ENCODE data around the gene HBS1L. TPM values are rescaled to one million over a fixed set of nuclear protein-coding genes. Genes with fewer than 3 reads are reported as not detected.

The HBS1L gene
- total and polyA plus RNA-seq, 7 experiments from 2014 or later, result 61.4 to 112 (median 81.0) TPM

GRCh38 chr6:134936931-134937330, 117.7 kb downstream of the HBS1L start:
- DNase-seq (no peak), ATAC-seq (no peak)
- H3K36me3 ChIP-seq (ENCODE audit: control insufficient read depth in 2 of 3, insufficient read depth in 3 of 3, low read length in 3 of 3), result no peaks in the 10 kb centered on the region
- no peak overlapping the region for H3K4me3 ChIP-seq (ENCODE audit: low read length)
- Mint-ChIP-seq H3K4me3 (no peak overlapping the region), H3K36me3 (peaks cover 5 to 32% (median 9%) of the 10 kb centered on the region in 5 donors), H3K9me3 (no peaks in the 10 kb centered on the region), H3K4me1 (peaks cover 0 to 15% (median 10%) of the 10 kb centered on the region in 7 donors), H3K27me3 (no peaks in the 10 kb centered on the region), H3K27ac (peak overlapping the region in 2 of 9 donors; percentile 15 to 28)
- intact Hi-C loops (cut with micrococcal nuclease), result no loop called here
- H3K9me3 ChIP-seq (ENCODE audit: control insufficient read depth in 2 of 3, low read length in 3 of 3), result no peaks in the 10 kb centered on the region
- H3K27ac ChIP-seq (ENCODE audit: low read depth, low read length), result no peak overlapping the region
- H3K4me1 ChIP-seq (ENCODE audit: control insufficient read depth in 2 of 2, insufficient read depth in 2 of 2, low read length in 2 of 2), result peaks cover 0 to 6% of the 10 kb centered on the region in 2 donors
- POLR2A ChIA-PET, result no interaction called here
- CTCF ChIA-PET, result no interaction called here
- H3K27me3 ChIP-seq (ENCODE audit: control insufficient read depth in 2 of 2, insufficient read depth in 2 of 2, low read length in 2 of 2), result no peaks in the 10 kb centered on the region

GRCh38 chr6:134936476-134936875, 118.1 kb downstream of the HBS1L start:
- Histone ChIP-seq H3K4me1 (ENCODE audit: control insufficient read depth in 2 of 2, insufficient read depth in 2 of 2, low read length in 2 of 2) (peaks cover 0 to 6% of the 10 kb centered on the region in 2 donors), H3K36me3 (ENCODE audit: control insufficient read depth in 2 of 3, insufficient read depth in 3 of 3, low read length in 3 of 3) (no peaks in the 10 kb centered on the region), H3K4me3 (ENCODE audit: low read length) (no peak overlapping the region), H3K9me3 (ENCODE audit: control insufficient read depth in 2 of 3, low read length in 3 of 3) (no peaks in the 10 kb centered on the region), H3K27ac (ENCODE audit: low read depth, low read length) (no peak overlapping the region), H3K27me3 (ENCODE audit: control insufficient read depth in 2 of 2, insufficient read depth in 2 of 2, low read length in 2 of 2) (no peaks in the 10 kb centered on the region)
- POLR2A ChIA-PET, result no interaction called here
- Mint-ChIP-seq H3K27me3 (no peaks in the 10 kb centered on the region), H3K9me3 (no peaks in the 10 kb centered on the region), H3K4me1 (peaks cover 0 to 15% (median 10%) of the 10 kb centered on the region in 7 donors), H3K27ac (peak overlapping the region in 2 of 9 donors; percentile 14 to 28), H3K36me3 (peaks cover 5 to 32% (median 9%) of the 10 kb centered on the region in 5 donors), H3K4me3 (no peak overlapping the region)
- ATAC-seq, result no peak
- no peak for DNase-seq
- CTCF ChIA-PET, result no interaction called here
- intact Hi-C loops (cut with micrococcal nuclease), result no loop called here

- POLR2A ChIA-PET, result no interaction called here
These were observed 119.7 kb downstream of the HBS1L start for GRCh38 chr6:134934793-134935485.

GRCh38 chr6:134932535-134933470, 121.8 kb downstream of the HBS1L start:
- no peaks in the 10 kb centered on the region for H3K36me3 ChIP-seq (ENCODE audit: control insufficient read depth in 2 of 3, insufficient read depth in 3 of 3, low read length in 3 of 3)
- no peak overlapping the region for H3K27ac ChIP-seq (ENCODE audit: low read depth, low read length)
- H3K27me3 Mint-ChIP-seq, result no peaks in the 10 kb centered on the region
- intact Hi-C loops (cut with micrococcal nuclease), result no loop called here
- H3K4me1 ChIP-seq (ENCODE audit: control insufficient read depth in 2 of 2, insufficient read depth in 2 of 2, low read length in 2 of 2), result no peaks in the 10 kb centered on the region
- no peak for DNase-seq
- peak overlapping the region in 1 of 10 donors; percentile 57 for H3K4me3 Mint-ChIP-seq
- no peaks in the 10 kb centered on the region for H3K27me3 ChIP-seq (ENCODE audit: control insufficient read depth in 2 of 2, insufficient read depth in 2 of 2, low read length in 2 of 2)
- H3K27ac Mint-ChIP-seq, result peak overlapping the region in 1 of 9 donors; percentile 24
- CTCF ChIA-PET, result interaction anchor here (0.6 kb wide), 1 partner anchor 8 kb away, joined by 3 read pairs; no protein-coding TSS in a partner anchor
- peaks cover 11 to 56% (median 26%) of the 10 kb centered on the region in 5 donors for H3K36me3 Mint-ChIP-seq
- no peaks in the 10 kb centered on the region for H3K9me3 Mint-ChIP-seq
- H3K9me3 ChIP-seq (ENCODE audit: control insufficient read depth in 2 of 3, low read length in 3 of 3), result no peaks in the 10 kb centered on the region
- no peak for ATAC-seq
- no peak overlapping the region for H3K4me3 ChIP-seq (ENCODE audit: low read length)
- POLR2A ChIA-PET, result no interaction called here
- H3K4me1 Mint-ChIP-seq, result peaks cover 0 to 5% (median 3%) of the 10 kb centered on the region in 7 donors

More at GRCh38 chr6:134934793-134935485, 119.7 kb downstream of the HBS1L start:
- Mint-ChIP-seq H3K9me3 (no peaks in the 10 kb centered on the region), H3K4me1 (peaks cover 0 to 13% (median 10%) of the 10 kb centered on the region in 7 donors), H3K27me3 (no peaks in the 10 kb centered on the region), H3K36me3 (peaks cover 5 to 40% (median 11%) of the 10 kb centered on the region in 5 donors), H3K4me3 (no peak overlapping the region), H3K27ac (no peak overlapping the region)
- no peaks in the 10 kb centered on the region for H3K27me3 ChIP-seq (ENCODE audit: control insufficient read depth in 2 of 2, insufficient read depth in 2 of 2, low read length in 2 of 2)
- intact Hi-C loops (cut with micrococcal nuclease), result no loop called here
- no peak for DNase-seq
- CTCF ChIA-PET, result interaction anchor here (0.6 to 1.3 kb wide), 2 partner anchors 294 to 1325 kb away, joined by 3 to 5 read pairs; no protein-coding TSS in a partner anchor
- no peak for ATAC-seq
- peaks cover 0 to 6% of the 10 kb centered on the region in 2 donors for H3K4me1 ChIP-seq (ENCODE audit: control insufficient read depth in 2 of 2, insufficient read depth in 2 of 2, low read length in 2 of 2)
- no peak overlapping the region for H3K4me3 ChIP-seq (ENCODE audit: low read length)
- no peaks in the 10 kb centered on the region for H3K36me3 ChIP-seq (ENCODE audit: control insufficient read depth in 2 of 3, insufficient read depth in 3 of 3, low read length in 3 of 3)
- no peaks in the 10 kb centered on the region for H3K9me3 ChIP-seq (ENCODE audit: control insufficient read depth in 2 of 3, low read length in 3 of 3)
- H3K27ac ChIP-seq (ENCODE audit: low read depth, low read length), result no peak overlapping the region

- no peak overlapping the region for H3K4me3 Mint-ChIP-seq
- H3K9me3 Mint-ChIP-seq, result no peaks in the 10 kb centered on the region
- no peak for DNase-seq
- intact Hi-C loops (cut with micrococcal nuclease), result no loop called here
- Histone ChIP-seq H3K36me3 (ENCODE audit: control insufficient read depth in 2 of 3, insufficient read depth in 3 of 3, low read length in 3 of 3) (no peaks in the 10 kb centered on the region), H3K4me1 (ENCODE audit: control insufficient read depth in 2 of 2, insufficient read depth in 2 of 2, low read length in 2 of 2) (no peaks in the 10 kb centered on the region), H3K4me3 (ENCODE audit: low read length) (no peak overlapping the region), H3K9me3 (ENCODE audit: control insufficient read depth in 2 of 3, low read length in 3 of 3) (no peaks in the 10 kb centered on the region), H3K27me3 (ENCODE audit: control insufficient read depth in 2 of 2, insufficient read depth in 2 of 2, low read length in 2 of 2) (no peaks in the 10 kb centered on the region), H3K27ac (ENCODE audit: low read depth, low read length) (no peak overlapping the region)
- ChIA-PET POLR2A (no interaction called here), CTCF (interaction anchor here (0.6 kb wide), 1 partner anchor 9 kb away, joined by 3 read pairs; no protein-coding TSS in a partner anchor)
- H3K4me1 Mint-ChIP-seq, result peaks cover 0 to 12% (median 3%) of the 10 kb centered on the region in 7 donors
- H3K27me3 Mint-ChIP-seq, result no peaks in the 10 kb centered on the region
- no peak for ATAC-seq
- H3K27ac Mint-ChIP-seq, result no peak overlapping the region
- peaks cover 11 to 57% (median 28%) of the 10 kb centered on the region in 5 donors for H3K36me3 Mint-ChIP-seq
These were observed 122.5 kb downstream of the HBS1L start for GRCh38 chr6:134932098-134932497.

- no peak overlapping the region for H3K27ac Mint-ChIP-seq
- H3K4me3 Mint-ChIP-seq, result no peak overlapping the region
- no peaks in the 10 kb centered on the region for H3K9me3 Mint-ChIP-seq
- H3K27ac ChIP-seq (ENCODE audit: low read depth, low read length), result no peak overlapping the region
- peaks cover 0 to 10% (median 3%) of the 10 kb centered on the region in 7 donors for H3K4me1 Mint-ChIP-seq
- H3K36me3 ChIP-seq (ENCODE audit: control insufficient read depth in 2 of 3, insufficient read depth in 3 of 3, low read length in 3 of 3), result no peaks in the 10 kb centered on the region
- intact Hi-C loops (cut with micrococcal nuclease), result no loop called here
- H3K27me3 ChIP-seq (ENCODE audit: control insufficient read depth in 2 of 2, insufficient read depth in 2 of 2, low read length in 2 of 2), result no peaks in the 10 kb centered on the region
- H3K27me3 Mint-ChIP-seq, result no peaks in the 10 kb centered on the region
- DNase-seq (no peak), ATAC-seq (no peak)
- CTCF ChIA-PET, result interaction anchor here (1.0 kb wide), 1 partner anchor 10 kb away, joined by 3 read pairs; no protein-coding TSS in a partner anchor
- H3K9me3 ChIP-seq (ENCODE audit: control insufficient read depth in 2 of 3, low read length in 3 of 3), result no peaks in the 10 kb centered on the region
- H3K4me3 ChIP-seq (ENCODE audit: low read length), result no peak overlapping the region
- POLR2A ChIA-PET, result no interaction called here
- no peaks in the 10 kb centered on the region for H3K4me1 ChIP-seq (ENCODE audit: control insufficient read depth in 2 of 2, insufficient read depth in 2 of 2, low read length in 2 of 2)
- peaks cover 15 to 51% (median 35%) of the 10 kb centered on the region in 5 donors for H3K36me3 Mint-ChIP-seq
These were observed 124.2 kb downstream of the HBS1L start for GRCh38 chr6:134930463-134930862.
